Measurements from ENCODE around the gene PARD6G. TPM values are rescaled to one million over a fixed set of nuclear protein-coding genes. Genes with fewer than 3 reads are reported as not detected.

Gene PARD6G
- total and polyA plus RNA-seq, 8 donors = 0.42 to 2.2 (median 1.2) TPM

DNA sequence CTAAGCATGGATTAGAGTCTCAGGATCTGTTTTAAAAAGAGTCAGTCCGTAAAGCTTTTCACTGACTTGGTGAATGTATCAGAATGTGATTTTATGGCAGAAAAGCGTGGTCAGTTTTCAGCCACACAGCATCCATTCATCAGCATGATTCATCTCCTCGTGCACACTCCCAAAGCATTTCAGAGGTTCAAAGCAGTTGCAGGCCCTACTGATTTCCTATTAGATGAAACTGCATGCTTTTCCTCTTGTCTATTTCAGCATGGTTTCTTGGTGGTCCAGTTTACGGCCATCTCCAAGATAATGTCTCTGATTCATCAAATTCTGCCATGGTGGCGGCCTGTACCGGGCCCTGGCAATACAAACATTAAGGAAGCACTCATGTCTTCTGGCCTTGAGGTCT is 4.8 kb upstream of the PARD6G start:
- intact Hi-C loops (cut with DNase I) = no loop called here
- Histone ChIP-seq H3K4me1 (no peaks in the 10 kb centered on the region), H3K4me3 (no peak overlapping the region), H3K9me3 (no peaks in the 10 kb centered on the region), H3K27ac (no peak overlapping the region), H3K27me3 (no peaks in the 10 kb centered on the region), H3K36me3 (no peaks in the 10 kb centered on the region)
- WGBS, 2 donors = 80 to 85% methylated on average over 6 of the region's 6 CpGs
- FAIRE-seq (no peak), ATAC-seq (no peak), DNase-seq (no peak)
- TF ChIP-seq, protein P1, sequence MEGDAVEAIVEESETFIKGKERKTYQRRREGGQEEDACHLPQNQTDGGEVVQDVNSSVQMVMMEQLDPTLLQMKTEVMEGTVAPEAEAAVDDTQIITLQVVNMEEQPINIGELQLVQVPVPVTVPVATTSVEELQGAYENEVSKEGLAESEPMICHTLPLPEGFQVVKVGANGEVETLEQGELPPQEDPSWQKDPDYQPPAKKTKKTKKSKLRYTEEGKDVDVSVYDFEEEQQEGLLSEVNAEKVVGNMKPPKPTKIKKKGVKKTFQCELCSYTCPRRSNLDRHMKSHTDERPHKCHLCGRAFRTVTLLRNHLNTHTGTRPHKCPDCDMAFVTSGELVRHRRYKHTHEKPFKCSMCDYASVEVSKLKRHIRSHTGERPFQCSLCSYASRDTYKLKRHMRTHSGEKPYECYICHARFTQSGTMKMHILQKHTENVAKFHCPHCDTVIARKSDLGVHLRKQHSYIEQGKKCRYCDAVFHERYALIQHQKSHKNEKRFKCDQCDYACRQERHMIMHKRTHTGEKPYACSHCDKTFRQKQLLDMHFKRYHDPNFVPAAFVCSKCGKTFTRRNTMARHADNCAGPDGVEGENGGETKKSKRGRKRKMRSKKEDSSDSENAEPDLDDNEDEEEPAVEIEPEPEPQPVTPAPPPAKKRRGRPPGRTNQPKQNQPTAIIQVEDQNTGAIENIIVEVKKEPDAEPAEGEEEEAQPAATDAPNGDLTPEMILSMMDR (IDR thresholded peaks at IDR 0.05) = no peak

- Histone ChIP-seq H3K27ac (no peak overlapping the region), H3K4me1 (no peaks in the 10 kb centered on the region), H3K9me3 (no peaks in the 10 kb centered on the region), H3K4me3 (no peak overlapping the region), H3K27me3 (no peaks in the 10 kb centered on the region), H3K36me3 (no peaks in the 10 kb centered on the region)
- FAIRE-seq (no peak), DNase-seq (peak in 1 of 6 donors; percentile 4), ATAC-seq (no peak)
- intact Hi-C loops (cut with DNase I) = no loop called here
- TF ChIP-seq, protein P1 (IDR thresholded peaks at IDR 0.05) = no peak
- 79 to 83% methylated on average over 5 of the region's 5 CpGs for WGBS, 2 donors
Measured at GRCh38 chr18:80251700-80252099, 4.4 kb upstream of the PARD6G start.

GRCh38 chr18:80250740-80251364 is 3.5 kb upstream of the PARD6G start:
- 48 to 59% methylated on average over 6 of the region's 6 CpGs for WGBS, 2 donors
- H3K36me3 ChIP-seq = no peaks in the 10 kb centered on the region
- H3K4me3 ChIP-seq = no peak overlapping the region
- no peaks in the 10 kb centered on the region for H3K27me3 ChIP-seq
- H3K4me1 ChIP-seq = no peaks in the 10 kb centered on the region
- intact Hi-C loops (cut with DNase I) = no loop called here
- TF ChIP-seq, protein P1 (IDR thresholded peaks at IDR 0.05) = no peak
- ATAC-seq = no peak
- no peaks in the 10 kb centered on the region for H3K9me3 ChIP-seq
- no peak overlapping the region for H3K27ac ChIP-seq
- FAIRE-seq = no peak
- peak in 1 of 6 donors; percentile 2 for DNase-seq

- TF ChIP-seq, protein P1 (IDR thresholded peaks at IDR 0.05) = no peak
- Histone ChIP-seq H3K4me3 (no peak overlapping the region), H3K4me1 (no peaks in the 10 kb centered on the region), H3K27ac (no peak overlapping the region), H3K36me3 (no peaks in the 10 kb centered on the region), H3K27me3 (no peaks in the 10 kb centered on the region), H3K9me3 (no peaks in the 10 kb centered on the region)
- ATAC-seq (no peak), FAIRE-seq (no peak), DNase-seq (peak in 1 of 6 donors; percentile 2)
- intact Hi-C loops (cut with DNase I) = no loop called here
- WGBS, 2 donors = 72 to 75% methylated on average over 7 of the region's 7 CpGs
Measured at GRCh38 chr18:80249217-80250093, 2.1 kb upstream of the PARD6G start.

All from pancreas (tissue), 10 donors.